ENCODE measurements around the gene LRRFIP1. TPM values are rescaled to one million over a fixed set of nuclear protein-coding genes. Genes with fewer than 3 reads are reported as not detected.
A peak's percentile ranks its signal among the peaks of the same experiment; 100 is the strongest.

The LRRFIP1 gene
- polyA plus RNA-seq, 2 of the 4 experiments (the other 2 are of a cell fraction) = 75.6 to 93.0 TPM

- Histone ChIP-seq H3K27ac (no peak overlapping the region), H3K4me2 (no peak overlapping the region), H3K9me3 (no peaks in the 10 kb centered on the region), H3K4me1 (peaks cover 6% of the 10 kb centered on the region; the same call in 1 of the 3 replicates), H3K4me3 (no peak overlapping the region)
- ATAC-seq (no peak), FAIRE-seq (no peak), DNase-seq (ENCODE audit: low read depth in 1 of 2, low spot score in 1 of 2) (no peak)
- WGBS (ENCODE audit: missing lambda C conversion rate) = 68% methylated on average over 11 of the region's 13 CpGs
- ChIA-PET CTCF (interaction anchor here (0.6 to 1.3 kb wide), 2 partner anchors 52 to 100 kb away, joined by 3 to 4 read pairs; no protein-coding TSS in a partner anchor), POLR2A (no interaction called here)
- TF ChIP-seq EHF (CRISPR knock-in tag; IDR thresholded peaks at IDR 0.05) = no peak
- no peak for TF ChIP-seq FOSL2 (IDR thresholded peaks at IDR 0.05)
- no peak for TF ChIP-seq FOSL2 (CRISPR knock-in tag; IDR thresholded peaks at IDR 0.05)
- no peak for TF ChIP-seq KDM1A (IDR thresholded peaks at IDR 0.05; ENCODE audit: low read depth)
- no peak for TF ChIP-seq CHD2 (IDR thresholded peaks at IDR 0.05; ENCODE audit: low read length, partially characterized antibody)
- TF ChIP-seq, protein P1, sequence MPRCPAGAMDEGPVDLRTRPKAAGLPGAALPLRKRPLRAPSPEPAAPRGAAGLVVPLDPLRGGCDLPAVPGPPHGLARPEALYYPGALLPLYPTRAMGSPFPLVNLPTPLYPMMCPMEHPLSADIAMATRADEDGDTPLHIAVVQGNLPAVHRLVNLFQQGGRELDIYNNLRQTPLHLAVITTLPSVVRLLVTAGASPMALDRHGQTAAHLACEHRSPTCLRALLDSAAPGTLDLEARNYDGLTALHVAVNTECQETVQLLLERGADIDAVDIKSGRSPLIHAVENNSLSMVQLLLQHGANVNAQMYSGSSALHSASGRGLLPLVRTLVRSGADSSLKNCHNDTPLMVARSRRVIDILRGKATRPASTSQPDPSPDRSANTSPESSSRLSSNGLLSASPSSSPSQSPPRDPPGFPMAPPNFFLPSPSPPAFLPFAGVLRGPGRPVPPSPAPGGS (IDR thresholded peaks at IDR 0.05) = no peak
- TF ChIP-seq, protein P2, sequence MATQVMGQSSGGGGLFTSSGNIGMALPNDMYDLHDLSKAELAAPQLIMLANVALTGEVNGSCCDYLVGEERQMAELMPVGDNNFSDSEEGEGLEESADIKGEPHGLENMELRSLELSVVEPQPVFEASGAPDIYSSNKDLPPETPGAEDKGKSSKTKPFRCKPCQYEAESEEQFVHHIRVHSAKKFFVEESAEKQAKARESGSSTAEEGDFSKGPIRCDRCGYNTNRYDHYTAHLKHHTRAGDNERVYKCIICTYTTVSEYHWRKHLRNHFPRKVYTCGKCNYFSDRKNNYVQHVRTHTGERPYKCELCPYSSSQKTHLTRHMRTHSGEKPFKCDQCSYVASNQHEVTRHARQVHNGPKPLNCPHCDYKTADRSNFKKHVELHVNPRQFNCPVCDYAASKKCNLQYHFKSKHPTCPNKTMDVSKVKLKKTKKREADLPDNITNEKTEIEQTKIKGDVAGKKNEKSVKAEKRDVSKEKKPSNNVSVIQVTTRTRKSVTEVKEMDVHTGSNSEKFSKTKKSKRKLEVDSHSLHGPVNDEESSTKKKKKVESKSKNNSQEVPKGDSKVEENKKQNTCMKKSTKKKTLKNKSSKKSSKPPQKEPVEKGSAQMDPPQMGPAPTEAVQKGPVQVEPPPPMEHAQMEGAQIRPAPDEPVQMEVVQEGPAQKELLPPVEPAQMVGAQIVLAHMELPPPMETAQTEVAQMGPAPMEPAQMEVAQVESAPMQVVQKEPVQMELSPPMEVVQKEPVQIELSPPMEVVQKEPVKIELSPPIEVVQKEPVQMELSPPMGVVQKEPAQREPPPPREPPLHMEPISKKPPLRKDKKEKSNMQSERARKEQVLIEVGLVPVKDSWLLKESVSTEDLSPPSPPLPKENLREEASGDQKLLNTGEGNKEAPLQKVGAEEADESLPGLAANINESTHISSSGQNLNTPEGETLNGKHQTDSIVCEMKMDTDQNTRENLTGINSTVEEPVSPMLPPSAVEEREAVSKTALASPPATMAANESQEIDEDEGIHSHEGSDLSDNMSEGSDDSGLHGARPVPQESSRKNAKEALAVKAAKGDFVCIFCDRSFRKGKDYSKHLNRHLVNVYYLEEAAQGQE (IDR thresholded peaks at IDR 0.05) = no peak
- TF ChIP-seq, protein P3, sequence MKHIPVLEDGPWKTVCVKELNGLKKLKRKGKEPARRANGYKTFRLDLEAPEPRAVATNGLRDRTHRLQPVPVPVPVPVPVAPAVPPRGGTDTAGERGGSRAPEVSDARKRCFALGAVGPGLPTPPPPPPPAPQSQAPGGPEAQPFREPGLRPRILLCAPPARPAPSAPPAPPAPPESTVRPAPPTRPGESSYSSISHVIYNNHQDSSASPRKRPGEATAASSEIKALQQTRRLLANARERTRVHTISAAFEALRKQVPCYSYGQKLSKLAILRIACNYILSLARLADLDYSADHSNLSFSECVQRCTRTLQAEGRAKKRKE (CRISPR knock-in tag; IDR thresholded peaks at IDR 0.05; ENCODE audit: low read depth) = no peak
- TF ChIP-seq MAFK (IDR thresholded peaks at IDR 0.05; ENCODE audit: partially characterized antibody) = no peak
- TF ChIP-seq GATA3 (IDR thresholded peaks at IDR 0.05; ENCODE audit: borderline replicate concordance) = no peak
- no peak for TF ChIP-seq SMC3 (IDR thresholded peaks at IDR 0.05)
- no peak for TF ChIP-seq ZSCAN20 (CRISPR knock-in tag; IDR thresholded peaks at IDR 0.05)
- TF ChIP-seq ZC3H11A (IDR thresholded peaks at IDR 0.05) = no peak
- TF ChIP-seq NR3C1 (IDR thresholded peaks at IDR 0.05) = no peak
- no peak for TF ChIP-seq HOXB5 (CRISPR knock-in tag; IDR thresholded peaks at IDR 0.05)
- no peak for TF ChIP-seq NFE2L2 (conservative IDR thresholded peaks at IDR 0.05; ENCODE audit: low read length)
- TF ChIP-seq JUNB (IDR thresholded peaks at IDR 0.05) = no peak
Measured at GRCh38 chr2:237623428-237624403, 3.7 kb upstream of the LRRFIP1 start.

- Histone ChIP-seq H3K4me2 (no peak overlapping the region), H3K4me1 (peaks cover 7% of the 10 kb centered on the region; the same call in 1 of the 3 replicates), H3K9me3 (no peaks in the 10 kb centered on the region), H3K4me3 (no peak overlapping the region), H3K27ac (no peak overlapping the region)
- WGBS (ENCODE audit: missing lambda C conversion rate) = 84% methylated on average over 6 of the region's 6 CpGs
- FAIRE-seq = no peak
- ChIA-PET POLR2A (no interaction called here), CTCF (interaction anchor here (0.6 kb wide), 1 partner anchor 99 kb away, joined by 4 read pairs; no protein-coding TSS in a partner anchor)
- no peak for DNase-seq (ENCODE audit: low read depth in 1 of 2, low spot score in 1 of 2)
- ATAC-seq = peak in 1 of 2 experiments; percentile 26; a peak in 2 of 6 replicates
- no peak for TF ChIP-seq MAX (IDR thresholded peaks at IDR 0.05)
- 0 out of 5 replicates have a peak, but pooled peaks of 1 of the 2 experiments have one; percentile 12 for TF ChIP-seq RAD21 (conservative IDR thresholded peaks at IDR 0.05 in 1 of 2, IDR thresholded peaks at IDR 0.05 in 1 of 2)
- no peak for TF ChIP-seq HOXB13 (CRISPR knock-in tag; IDR thresholded peaks at IDR 0.05; ENCODE audit: low read depth)
Measured at GRCh38 chr2:237624565-237624964, 2.8 kb upstream of the LRRFIP1 start.

All from A549 (cell line).